Activated CD4-positive, alpha-beta T cell treated with anti-CD3 and anti-CD28 coated beads, Interleukin-2, Interleukin-4, amounts not matched to agents 100 ng/mL and 50 ng/mL, durations not matched to agents 16 hours and 8 hours (primary cell): ENCODE data around the gene PRSS16.

Experiments used
- DNase-seq: peaks from one replicate; pipeline ENCODE4 v3.0.0-alpha.2; 2020; ENCODE audit warnings: low spot score

Gene PRSS16

GRCh38 chr6:27283279-27283678 lies 35.8 kb downstream of the PRSS16 start:
- no peak for DNase-seq

- DNase-seq = no peak
Observed at GRCh38 chr6:27286141-27286540, 38.6 kb downstream of the PRSS16 start.

- no peak for DNase-seq
Observed at GRCh38 chr6:27287751-27288135, 40.2 kb downstream of the PRSS16 start.

- no peak for DNase-seq
Observed at GRCh38 chr6:27288136-27289044, 40.9 kb downstream of the PRSS16 start.

GRCh38 chr6:27290065-27290849 lies 42.8 kb downstream of the PRSS16 start:
- peak; percentile 71 for DNase-seq

GRCh38 chr6:27290850-27291208 lies 43.3 kb downstream of the PRSS16 start:
- DNase-seq = no peak

GRCh38 chr6:27293436-27294098 lies 46.1 kb downstream of the PRSS16 start:
- DNase-seq = peak; percentile 48

GRCh38 chr6:27294409-27294808 lies 46.9 kb downstream of the PRSS16 start:
- no peak for DNase-seq

DNA sequence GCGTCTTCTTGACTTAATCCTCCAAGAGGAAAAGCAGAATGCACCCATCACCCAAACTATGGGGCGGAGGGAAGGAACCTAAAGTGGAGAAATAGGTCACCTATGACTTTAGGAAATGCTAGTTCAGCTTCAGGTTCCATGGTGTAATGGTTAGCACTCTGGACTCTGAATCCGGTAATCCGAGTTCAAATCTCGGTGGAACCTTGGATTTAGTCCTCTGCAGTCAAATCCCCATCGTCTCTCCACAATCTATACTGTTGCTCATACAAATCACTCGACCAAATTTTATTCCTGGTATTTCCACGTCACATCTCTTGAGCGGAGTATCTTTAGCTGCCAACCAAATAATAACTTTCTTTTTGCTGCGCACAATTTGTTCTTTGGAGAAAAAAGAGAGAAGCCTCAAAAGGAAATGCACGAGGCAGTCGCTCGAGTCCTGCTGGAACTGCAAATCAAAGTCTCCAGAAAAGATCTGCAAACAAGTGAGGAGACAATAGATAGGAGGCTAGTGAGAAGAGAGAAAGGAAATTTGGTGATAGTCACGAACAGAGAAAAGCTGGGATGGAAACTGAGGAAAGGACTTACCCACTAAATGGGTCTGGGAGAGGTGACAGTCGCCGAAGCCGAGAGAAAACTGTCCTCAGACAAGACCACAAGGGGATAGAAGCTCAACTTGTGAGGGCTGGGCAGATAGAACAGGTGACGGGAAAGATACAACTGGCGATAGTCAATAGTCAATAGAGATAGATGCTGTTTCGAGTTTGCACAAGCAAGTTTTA lies 48.0 kb downstream of the PRSS16 start:
- peak; percentile 70 for DNase-seq

GRCh38 chr6:27296106-27296783 lies 48.7 kb downstream of the PRSS16 start:
- DNase-seq = no peak

GRCh38 chr6:27297484-27297856 lies 50.0 kb downstream of the PRSS16 start:
- no peak for DNase-seq

GRCh38 chr6:27297857-27298730 lies 50.6 kb downstream of the PRSS16 start:
- DNase-seq = peak; percentile 73

GRCh38 chr6:27303613-27304272 lies 56.2 kb downstream of the PRSS16 start:
- DNase-seq = peak; percentile 41
